Measurements from ENCODE around the gene ALPG. TPM values are rescaled to one million over a fixed set of nuclear protein-coding genes. Genes with fewer than 3 reads are reported as not detected.
"Not testable (repeated sequence)": the region's sequence is repeated elsewhere in the genome, so short reads cannot be mapped to it uniquely, and the experiment has no call there.

Gene ALPG
- total RNA-seq, 1 donor from 2014 or later: not detected

DNA sequence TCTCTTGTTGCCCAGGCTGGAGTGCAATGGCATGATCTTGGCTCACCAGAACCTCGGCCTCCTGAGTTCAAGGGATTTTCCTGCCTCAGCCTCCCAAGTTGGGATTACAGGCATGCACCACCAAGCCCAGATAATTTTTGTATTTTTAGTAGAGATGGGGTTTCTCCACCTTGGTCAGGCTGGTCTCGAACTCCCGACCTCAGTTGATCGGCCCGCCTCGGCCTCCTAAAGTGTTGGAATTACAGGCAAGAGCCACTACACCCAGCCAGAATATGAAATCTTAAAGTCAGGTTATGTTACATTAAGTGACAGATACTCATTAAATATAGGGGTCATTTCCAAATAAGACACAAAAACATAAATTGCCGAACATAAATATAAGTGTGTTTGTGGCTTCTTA lies 12.2 kb upstream of the ALPG start:
- not testable (repeated sequence) for H3K4me1 ChIP-seq (ENCODE audit: control insufficient read depth in 3 of 3, insufficient read depth in 3 of 3, low read length in 3 of 3); H3K36me3 ChIP-seq (ENCODE audit: control insufficient read depth in 3 of 3, insufficient read depth in 3 of 3, low read length in 3 of 3); H3K9me3 ChIP-seq (ENCODE audit: control insufficient read depth in 3 of 3, low read length in 3 of 3); H3K27ac ChIP-seq (ENCODE audit: low read depth, low read length); H3K4me3 ChIP-seq (ENCODE audit: low read length in 3 of 3); H3K9ac ChIP-seq (ENCODE audit: low read depth in 1 of 3, low read length in 3 of 3)
- peaks cover 11 to 26% (median 14%) of the 10 kb centered on the region in 3 donors for H3K27me3 ChIP-seq (ENCODE audit: control insufficient read depth in 3 of 3, insufficient read depth in 3 of 3, low read length in 3 of 3)

DNA sequence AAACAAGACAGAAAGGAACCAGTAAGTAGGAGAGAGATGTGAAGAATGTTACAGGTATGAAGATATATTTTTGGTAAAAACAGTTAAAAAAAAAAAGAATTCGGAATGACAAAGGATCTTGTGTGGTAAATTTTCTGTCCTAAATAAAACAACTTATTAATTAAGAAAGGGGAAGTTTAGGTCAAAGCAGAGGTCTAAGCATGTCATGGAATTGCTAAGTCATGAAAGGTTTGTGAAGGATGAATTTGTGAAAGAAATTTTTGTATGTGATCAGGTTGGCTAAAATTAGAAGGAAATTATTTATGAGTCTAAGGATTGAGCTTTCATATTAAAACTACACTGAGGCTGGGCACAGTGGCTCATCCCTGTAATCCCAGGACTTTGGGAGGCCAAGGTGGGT lies 11.1 kb upstream of the ALPG start:
- no peak overlapping the region for H3K9ac ChIP-seq (ENCODE audit: low read depth in 1 of 3, low read length in 3 of 3)
- no peaks in the 10 kb centered on the region for H3K9me3 ChIP-seq (ENCODE audit: control insufficient read depth in 3 of 3, low read length in 3 of 3)
- no peak overlapping the region for H3K4me3 ChIP-seq (ENCODE audit: low read length in 3 of 3)
- H3K36me3 ChIP-seq (ENCODE audit: control insufficient read depth in 3 of 3, insufficient read depth in 3 of 3, low read length in 3 of 3): no peaks in the 10 kb centered on the region
- H3K27ac ChIP-seq (ENCODE audit: low read depth, low read length): no peak overlapping the region
- H3K27me3 ChIP-seq (ENCODE audit: control insufficient read depth in 3 of 3, insufficient read depth in 3 of 3, low read length in 3 of 3): peaks cover 4 to 21% (median 6%) of the 10 kb centered on the region in 3 donors
- no peaks in the 10 kb centered on the region for H3K4me1 ChIP-seq (ENCODE audit: control insufficient read depth in 3 of 3, insufficient read depth in 3 of 3, low read length in 3 of 3)

DNA sequence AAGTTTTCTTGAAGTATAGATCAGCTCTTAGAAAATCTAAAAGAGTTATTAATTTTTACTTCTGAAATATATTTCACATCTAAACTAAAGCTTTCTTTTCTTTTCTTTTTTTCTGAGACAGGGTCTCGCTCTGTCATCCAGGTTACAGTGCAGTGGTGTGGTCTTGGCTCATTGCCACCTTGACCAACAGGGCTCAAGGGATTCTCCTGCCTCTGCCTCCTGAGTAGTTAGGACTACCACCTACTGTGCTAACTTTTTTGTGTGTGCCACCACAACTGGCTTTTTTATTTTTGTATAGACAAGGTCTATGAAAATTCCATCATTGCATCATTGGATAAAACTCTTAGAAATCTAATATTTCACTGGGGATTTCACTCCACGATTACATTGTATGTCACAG lies 10.0 kb upstream of the ALPG start:
- peaks cover 3 to 14% (median 4%) of the 10 kb centered on the region in 3 donors for H3K27me3 ChIP-seq (ENCODE audit: control insufficient read depth in 3 of 3, insufficient read depth in 3 of 3, low read length in 3 of 3)
- H3K4me3 ChIP-seq (ENCODE audit: low read length in 3 of 3): no peak overlapping the region
- no peak overlapping the region for H3K9ac ChIP-seq (ENCODE audit: low read depth in 1 of 3, low read length in 3 of 3)

DNA sequence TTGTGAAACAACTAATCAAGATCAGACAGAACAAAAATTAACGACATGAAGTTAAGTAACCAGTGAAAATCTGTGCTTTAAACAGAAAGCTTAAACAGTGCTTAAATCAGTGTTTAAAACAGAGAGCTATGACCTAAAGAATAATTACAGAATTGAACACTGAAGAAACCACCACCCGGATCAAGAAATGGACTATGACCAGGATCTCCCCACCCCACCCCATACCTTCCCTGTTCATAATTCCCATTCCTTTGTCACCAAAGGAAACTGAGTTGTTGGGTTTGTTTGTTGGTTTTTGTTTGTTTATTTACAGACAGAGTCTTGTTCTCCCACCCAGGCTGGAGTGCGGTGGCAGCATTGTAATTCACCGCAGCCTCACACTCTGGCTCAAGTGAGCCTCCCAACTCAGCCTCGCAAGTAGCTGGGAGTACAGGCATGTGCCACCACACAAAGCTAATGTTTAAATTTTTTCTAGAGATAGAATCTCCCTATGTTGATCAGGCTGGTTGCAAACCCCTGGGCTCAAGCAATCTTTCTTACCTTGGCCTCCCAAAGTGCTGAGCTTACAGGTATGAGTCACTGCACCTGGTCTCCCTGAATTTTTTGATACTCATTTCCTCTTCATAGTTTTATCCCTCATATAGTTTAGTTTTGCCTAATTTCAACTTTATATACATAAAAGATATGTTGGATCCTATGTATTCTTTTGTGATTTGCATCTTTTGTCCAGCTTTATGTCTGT lies 8.2 kb upstream of the ALPG start:
- H3K27ac ChIP-seq (ENCODE audit: low read depth, low read length): no peak overlapping the region
- H3K9ac ChIP-seq (ENCODE audit: low read depth in 1 of 3, low read length in 3 of 3): no peak overlapping the region
- H3K9me3 ChIP-seq (ENCODE audit: control insufficient read depth in 3 of 3, low read length in 3 of 3): no peaks in the 10 kb centered on the region
- H3K4me1 ChIP-seq (ENCODE audit: control insufficient read depth in 3 of 3, insufficient read depth in 3 of 3, low read length in 3 of 3): no peaks in the 10 kb centered on the region
- no peaks in the 10 kb centered on the region for H3K36me3 ChIP-seq (ENCODE audit: control insufficient read depth in 3 of 3, insufficient read depth in 3 of 3, low read length in 3 of 3)
- no peak overlapping the region for H3K4me3 ChIP-seq (ENCODE audit: low read length in 3 of 3)
- H3K27me3 ChIP-seq (ENCODE audit: control insufficient read depth in 3 of 3, insufficient read depth in 3 of 3, low read length in 3 of 3): peaks cover 3 to 12% (median 4%) of the 10 kb centered on the region in 3 donors

More for the DNA sequence above, 10.0 kb upstream of the ALPG start:
- H3K4me1 ChIP-seq (ENCODE audit: control insufficient read depth in 3 of 3, insufficient read depth in 3 of 3, low read length in 3 of 3): no peaks in the 10 kb centered on the region
- H3K9me3 ChIP-seq (ENCODE audit: control insufficient read depth in 3 of 3, low read length in 3 of 3): no peaks in the 10 kb centered on the region
- H3K27ac ChIP-seq (ENCODE audit: low read depth, low read length): no peak overlapping the region
- H3K36me3 ChIP-seq (ENCODE audit: control insufficient read depth in 3 of 3, insufficient read depth in 3 of 3, low read length in 3 of 3): no peaks in the 10 kb centered on the region

DNA sequence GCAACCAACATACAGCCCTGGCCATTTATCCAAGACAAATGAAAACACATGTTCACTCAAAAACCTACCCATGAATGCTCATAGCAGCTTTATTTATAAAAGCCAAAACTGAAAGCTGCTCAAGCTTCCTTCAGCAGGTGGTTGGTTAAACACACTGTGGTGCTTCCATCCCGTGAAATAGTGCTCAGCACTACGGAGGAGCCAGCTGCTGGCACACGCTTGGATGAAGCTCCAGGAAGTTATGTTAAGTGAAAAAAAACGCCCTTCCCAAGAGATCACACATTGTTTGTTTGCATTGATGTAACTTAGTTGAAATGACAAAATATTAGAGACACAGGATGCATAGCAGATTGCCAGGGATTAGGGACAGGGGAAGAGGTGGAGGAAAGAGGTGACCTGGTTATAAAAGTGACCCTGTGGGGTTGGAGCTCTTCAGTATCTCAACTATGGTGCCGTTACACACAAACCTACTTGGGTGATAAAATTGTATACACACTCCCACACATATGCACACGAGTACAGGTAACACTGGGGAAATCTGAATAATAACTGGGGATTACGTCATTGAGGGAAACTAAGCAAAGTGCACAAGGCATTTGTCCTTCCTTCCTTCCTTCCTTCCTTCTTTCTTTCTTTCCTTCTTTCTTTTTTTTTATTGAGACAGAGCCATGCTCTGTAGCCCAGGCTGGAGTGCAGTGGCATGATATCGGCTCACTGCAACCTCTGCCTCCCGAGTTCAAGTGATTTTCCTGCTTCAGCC lies 6.2 kb upstream of the ALPG start:
- Histone ChIP-seq H3K36me3 (ENCODE audit: control insufficient read depth in 3 of 3, insufficient read depth in 3 of 3, low read length in 3 of 3) (no peaks in the 10 kb centered on the region), H3K27ac (ENCODE audit: low read depth, low read length) (no peak overlapping the region), H3K9ac (ENCODE audit: low read depth in 1 of 3, low read length in 3 of 3) (no peak overlapping the region), H3K27me3 (ENCODE audit: control insufficient read depth in 3 of 3, insufficient read depth in 3 of 3, low read length in 3 of 3) (peaks cover 3 to 12% (median 4%) of the 10 kb centered on the region in 3 donors), H3K4me3 (ENCODE audit: low read length in 3 of 3) (no peak overlapping the region), H3K4me1 (ENCODE audit: control insufficient read depth in 3 of 3, insufficient read depth in 3 of 3, low read length in 3 of 3) (no peaks in the 10 kb centered on the region), H3K9me3 (ENCODE audit: control insufficient read depth in 3 of 3, low read length in 3 of 3) (no peaks in the 10 kb centered on the region)

DNA sequence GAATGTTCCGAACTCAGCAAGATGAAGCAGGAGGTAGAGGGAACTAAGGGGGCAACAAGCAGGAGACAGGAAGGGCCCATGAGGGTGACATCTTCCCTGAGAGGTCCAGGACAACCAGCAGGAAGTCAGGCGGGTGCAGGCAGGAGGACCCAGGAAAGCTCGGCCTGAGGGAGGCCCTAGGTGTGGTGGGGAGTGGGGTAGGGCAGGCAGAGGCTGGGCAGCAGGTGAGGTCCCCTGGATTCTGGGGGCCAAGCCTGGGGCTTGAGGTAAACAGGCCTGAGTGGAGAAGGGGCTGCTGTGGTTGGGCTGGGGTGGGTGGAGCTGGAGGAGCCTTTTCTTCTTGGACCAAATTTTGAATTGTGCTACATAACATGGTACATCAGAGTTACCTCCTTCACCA lies 4.1 kb upstream of the ALPG start:
- H3K4me3 ChIP-seq (ENCODE audit: low read length in 3 of 3): no peak overlapping the region
- no peaks in the 10 kb centered on the region for H3K9me3 ChIP-seq (ENCODE audit: control insufficient read depth in 3 of 3, low read length in 3 of 3)
- peaks cover 3 to 6% (median 4%) of the 10 kb centered on the region in 3 donors for H3K27me3 ChIP-seq (ENCODE audit: control insufficient read depth in 3 of 3, insufficient read depth in 3 of 3, low read length in 3 of 3)

DNA sequence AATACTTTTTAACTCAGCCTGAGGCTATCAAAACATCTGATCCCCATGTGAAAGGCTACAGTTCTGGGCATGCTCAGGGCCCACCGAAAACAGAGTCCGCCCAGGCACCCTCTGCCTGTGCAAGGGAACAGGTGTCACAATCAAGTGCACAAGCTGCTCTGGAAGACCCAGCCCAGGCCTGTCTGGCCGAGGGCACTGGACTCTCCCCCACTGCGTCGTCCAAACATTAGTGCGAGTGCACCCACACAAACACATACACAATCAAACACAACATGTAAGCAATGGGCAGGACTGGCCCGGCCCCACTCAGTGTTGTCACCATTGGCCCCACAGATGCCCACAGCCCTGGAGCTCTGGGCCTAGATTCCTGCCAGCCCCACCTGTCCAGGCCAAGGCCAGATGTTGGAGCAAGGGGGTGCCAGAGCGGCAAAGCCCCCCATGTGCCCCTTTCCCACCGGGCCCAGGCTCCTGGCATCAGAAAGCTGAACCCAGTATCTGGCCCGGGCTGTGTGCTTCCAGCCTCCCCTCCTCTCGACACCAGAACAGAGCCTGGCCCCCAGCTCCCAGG lies 617 bp upstream of the ALPG start:
- H3K4me3 ChIP-seq (ENCODE audit: low read length in 3 of 3): no peak overlapping the region
- no peaks in the 10 kb centered on the region for H3K4me1 ChIP-seq (ENCODE audit: control insufficient read depth in 3 of 3, insufficient read depth in 3 of 3, low read length in 3 of 3)
- no peak overlapping the region for H3K27ac ChIP-seq (ENCODE audit: low read depth, low read length)

More for the DNA sequence above, 4.1 kb upstream of the ALPG start:
- Histone ChIP-seq H3K9ac (ENCODE audit: low read depth in 1 of 3, low read length in 3 of 3) (no peak overlapping the region), H3K27ac (ENCODE audit: low read depth, low read length) (no peak overlapping the region), H3K4me1 (ENCODE audit: control insufficient read depth in 3 of 3, insufficient read depth in 3 of 3, low read length in 3 of 3) (no peaks in the 10 kb centered on the region), H3K36me3 (ENCODE audit: control insufficient read depth in 3 of 3, insufficient read depth in 3 of 3, low read length in 3 of 3) (no peaks in the 10 kb centered on the region)

DNA sequence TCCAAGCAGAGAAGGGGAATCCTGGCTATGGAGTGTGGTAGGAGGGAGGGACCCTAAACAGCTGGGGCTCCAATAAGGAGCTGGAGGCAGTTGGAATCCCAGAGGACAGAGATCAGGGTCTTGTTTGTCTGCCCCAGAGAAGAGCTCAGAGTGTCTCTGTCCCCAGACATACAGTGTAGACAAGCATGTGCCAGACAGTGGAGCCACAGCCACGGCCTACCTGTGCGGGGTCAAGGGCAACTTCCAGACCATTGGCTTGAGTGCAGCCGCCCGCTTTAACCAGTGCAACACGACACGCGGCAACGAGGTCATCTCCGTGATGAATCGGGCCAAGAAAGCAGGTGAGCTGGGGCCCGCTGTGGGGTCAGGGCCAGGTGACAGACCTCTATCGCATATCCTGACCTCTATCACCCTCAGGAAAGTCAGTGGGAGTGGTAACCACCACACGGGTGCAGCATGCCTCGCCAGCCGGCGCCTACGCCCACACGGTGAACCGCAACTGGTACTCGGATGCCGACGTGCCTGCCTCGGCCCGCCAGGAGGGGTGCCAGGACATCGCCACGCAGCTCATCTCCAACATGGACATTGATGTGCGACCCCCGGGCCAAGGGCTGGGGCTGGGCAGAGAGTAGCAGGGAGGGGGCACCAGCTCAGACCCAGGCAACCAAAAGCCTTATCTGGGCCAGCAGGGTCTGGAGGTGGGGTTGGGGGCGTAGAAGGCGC lies 945 bp downstream of the ALPG start:
- H3K36me3 ChIP-seq (ENCODE audit: control insufficient read depth in 3 of 3, insufficient read depth in 3 of 3, low read length in 3 of 3); H3K27ac ChIP-seq (ENCODE audit: low read depth, low read length); H3K4me3 ChIP-seq (ENCODE audit: low read length in 3 of 3): not testable (repeated sequence)

More for the DNA sequence above, 617 bp upstream of the ALPG start:
- Histone ChIP-seq H3K36me3 (ENCODE audit: control insufficient read depth in 3 of 3, insufficient read depth in 3 of 3, low read length in 3 of 3) (no peaks in the 10 kb centered on the region), H3K9me3 (ENCODE audit: control insufficient read depth in 3 of 3, low read length in 3 of 3) (no peaks in the 10 kb centered on the region), H3K27me3 (ENCODE audit: control insufficient read depth in 3 of 3, insufficient read depth in 3 of 3, low read length in 3 of 3) (peaks cover 10 to 16% (median 11%) of the 10 kb centered on the region in 3 donors), H3K9ac (ENCODE audit: low read depth in 1 of 3, low read length in 3 of 3) (no peak overlapping the region)

DNA sequence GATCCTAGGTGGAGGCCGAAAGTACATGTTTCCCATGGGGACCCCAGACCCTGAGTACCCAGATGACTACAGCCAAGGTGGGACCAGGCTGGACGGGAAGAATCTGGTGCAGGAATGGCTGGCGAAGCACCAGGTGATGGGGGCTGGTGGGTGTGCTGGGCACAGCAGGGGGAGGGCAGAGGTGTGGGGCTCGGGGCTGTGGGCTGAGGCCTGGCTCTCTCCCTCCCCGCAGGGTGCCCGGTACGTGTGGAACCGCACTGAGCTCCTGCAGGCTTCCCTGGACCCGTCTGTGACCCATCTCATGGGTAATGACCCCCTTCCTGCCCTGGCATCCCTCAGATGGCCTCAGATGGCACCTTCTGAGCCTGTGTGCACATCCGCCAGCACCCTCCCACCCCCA lies 1.6 kb downstream of the ALPG start:
- not testable (repeated sequence) for H3K36me3 ChIP-seq (ENCODE audit: control insufficient read depth in 3 of 3, insufficient read depth in 3 of 3, low read length in 3 of 3); H3K9ac ChIP-seq (ENCODE audit: low read depth in 1 of 3, low read length in 3 of 3); H3K27ac ChIP-seq (ENCODE audit: low read depth, low read length); H3K9me3 ChIP-seq (ENCODE audit: control insufficient read depth in 3 of 3, low read length in 3 of 3); H3K4me1 ChIP-seq (ENCODE audit: control insufficient read depth in 3 of 3, insufficient read depth in 3 of 3, low read length in 3 of 3); H3K4me3 ChIP-seq (ENCODE audit: low read length in 3 of 3)
- H3K27me3 ChIP-seq (ENCODE audit: control insufficient read depth in 3 of 3, insufficient read depth in 3 of 3, low read length in 3 of 3): peaks cover 11 to 21% (median 12%) of the 10 kb centered on the region in 3 donors

More for the DNA sequence above, 945 bp downstream of the ALPG start:
- H3K4me1 ChIP-seq (ENCODE audit: control insufficient read depth in 3 of 3, insufficient read depth in 3 of 3, low read length in 3 of 3); H3K9me3 ChIP-seq (ENCODE audit: control insufficient read depth in 3 of 3, low read length in 3 of 3); H3K9ac ChIP-seq (ENCODE audit: low read depth in 1 of 3, low read length in 3 of 3): not testable (repeated sequence)
- peaks cover 10 to 21% (median 11%) of the 10 kb centered on the region in 3 donors for H3K27me3 ChIP-seq (ENCODE audit: control insufficient read depth in 3 of 3, insufficient read depth in 3 of 3, low read length in 3 of 3)
